OCI-LY1 (cell line): ENCODE results near the gene SDHA.

Experiments used
- CTCF ChIP-seq: fragments of 200-600 bp; sonication (generic), shearing (Covaris generic); IDR thresholded peaks from 2 replicates; pipeline ENCODE4 v1.5.1; 2017; ENCODE audit warnings: mild to moderate bottlenecking, antibody characterized with exemption, low read length, moderate library complexity, mixed read lengths
- EZH2 ChIP-seq: fragments of 200-600 bp; sonication (generic), shearing (Covaris generic); IDR thresholded peaks from 2 replicates; pipeline ENCODE4 v1.8.0; 2017; ENCODE audit warnings: borderline replicate concordance, mixed run types, mild to moderate bottlenecking, antibody characterized with exemption, low read length, moderate library complexity, mixed read lengths

GRCh38 chr5:180286-180918 is 37.7 kb upstream of the SDHA start:
- no peak for TF ChIP-seq CTCF
- no peak for TF ChIP-seq EZH2
